GM23338 (cell line): Measurements from ENCODE around the gene TNNI3K. TPM values are rescaled to one million over a fixed set of nuclear protein-coding genes. Genes with fewer than 3 reads are reported as not detected.

Experiments
- ATAC-seq: fragments of 200-7000 bp; cut with Tn5 transposase; 3 replicates; pipeline ENCODE4 v1.9.1; 2020
- DNase-seq: peaks from one replicate; pipeline ENCODE4 v3.0.0-alpha.2; 2015; ENCODE audit warnings: low spot score
- H2AFZ ChIP-seq: fragments of 200-600 bp; sonication (generic); 2 replicates; pipeline ENCODE4 v1.8.0; 2016; ENCODE audit warnings: antibody characterized with exemption, mild to moderate bottlenecking, moderate library complexity
- H3F3A ChIP-seq: fragments of 200-600 bp; sonication (generic); replicated peaks from 2 replicates; pipeline ENCODE4 v1.8.0; 2017; ENCODE audit warnings: antibody characterized with exemption, mixed run types, low read depth
- H3K27ac ChIP-seq: fragments of 200-600 bp; sonication (generic); 2 replicates; pipeline ENCODE4 v1.6.1; 2016; ENCODE audit warnings: low read depth
- H3K27me3 ChIP-seq: fragments of 200-600 bp; sonication (generic); 2 replicates; pipeline ENCODE4 v1.8.0; 2016; ENCODE audit warnings: mild to moderate bottlenecking, mixed run types, moderate library complexity; ENCODE audit not compliant: insufficient read depth
- H3K36me3 ChIP-seq: fragments of 200-600 bp; sonication (generic); 2 replicates; pipeline ENCODE4 v1.8.0; 2016; ENCODE audit warnings: mild to moderate bottlenecking; ENCODE audit not compliant: insufficient read depth
- H3K4me1 ChIP-seq: fragments of 200-600 bp; sonication (generic); 2 replicates; pipeline ENCODE4 v1.8.0; 2016; ENCODE audit warnings: mild to moderate bottlenecking, moderate library complexity; ENCODE audit not compliant: insufficient read depth
- H3K4me2 ChIP-seq: fragments of 200-600 bp; sonication (generic); 2 replicates; pipeline ENCODE4 v1.7.1; 2017; ENCODE audit warnings: mixed run types
- H3K4me3 ChIP-seq: fragments of 200-600 bp; sonication (generic); 2 replicates; pipeline ENCODE4 v1.6.1; 2016; ENCODE audit warnings: mixed run types
- H3K79me2 ChIP-seq: fragments of 200-600 bp; sonication (generic); replicated peaks from 2 replicates; pipeline ENCODE4 v1.8.0; 2017; ENCODE audit warnings: mild to moderate bottlenecking; ENCODE audit not compliant: insufficient read depth
- H3K9me2 ChIP-seq: fragments of 200-600 bp; sonication (generic); 2 replicates; pipeline ENCODE4 v1.8.0; 2017; ENCODE audit not compliant: insufficient read depth
- H4K20me1 ChIP-seq: fragments of 200-600 bp; sonication (generic); replicated peaks from 2 replicates; pipeline ENCODE4 v1.8.0; 2017; ENCODE audit warnings: mild to moderate bottlenecking; ENCODE audit not compliant: insufficient read depth
- H3K27ac Mint-ChIP-seq: 2 replicates; pipeline ENCODE4 v1.8.0; 2020; ENCODE audit warnings: inconsistent platforms, mild to moderate bottlenecking, moderate library complexity, mixed read lengths
- H3K27me3 Mint-ChIP-seq: 3 replicates; pipeline ENCODE4 v1.8.0; 2022; ENCODE audit warnings: low read depth, mild to moderate bottlenecking, moderate library complexity, mixed read lengths, inconsistent platforms; ENCODE audit not compliant: insufficient read depth, poor library complexity
- H3K36me3 Mint-ChIP-seq: 3 replicates; pipeline ENCODE4 v1.8.0; 2021; ENCODE audit warnings: low read depth, mild to moderate bottlenecking, inconsistent platforms, moderate library complexity, mixed read lengths
- H3K4me1 Mint-ChIP-seq: 3 replicates; pipeline ENCODE4 v1.8.0; 2020; ENCODE audit warnings: mild to moderate bottlenecking, inconsistent platforms, mixed read lengths
- H3K4me3 Mint-ChIP-seq: 3 replicates; pipeline ENCODE4 v1.8.0; 2021; ENCODE audit warnings: moderate library complexity, mild to moderate bottlenecking, inconsistent platforms, mixed read lengths
- H3K9me3 Mint-ChIP-seq: 3 replicates; pipeline ENCODE4 v1.8.0; 2020; ENCODE audit warnings: moderate library complexity, mild to moderate bottlenecking, inconsistent platforms, mixed read lengths
- CREB1 ChIP-seq: fragments of 250-450 bp; sonication (Bioruptor Pico); IDR thresholded peaks from 2 replicates; pipeline ENCODE4 v1.5.0; 2020; ENCODE audit warnings: low read depth, mild to moderate bottlenecking, moderate library complexity
- CTCF ChIP-seq, 2 experiments: fragments of 200-600 bp in 1 of 2; sonication (generic) in 1 of 2; conservative IDR thresholded peaks; 2 replicates each; pipeline versions ENCODE4 v1.5.1 to v1.6.1; 2016 to 2017; ENCODE audit warnings: antibody characterized with exemption in 2 of 2, low read depth in 2 of 2, mild to moderate bottlenecking in 2 of 2, moderate library complexity in 1 of 2
- ETS1 ChIP-seq: IDR thresholded peaks from 2 replicates; pipeline ENCODE4 v1.6.1; 2016; ENCODE audit warnings: antibody characterized with exemption
- EZH2 ChIP-seq: fragments of 200-600 bp; sonication (generic); IDR thresholded peaks from one replicate; pipeline ENCODE4 v1.8.0; 2017; ENCODE audit warnings: antibody characterized with exemption, mild to moderate bottlenecking, low read depth; ENCODE audit not compliant: unreplicated experiment
- EZH2phosphoT487 ChIP-seq: fragments of 200-600 bp; sonication (generic); IDR thresholded peaks from one replicate; pipeline ENCODE4 v1.8.1; 2018; ENCODE audit warnings: antibody characterized with exemption; ENCODE audit not compliant: unreplicated experiment
- JUNB ChIP-seq: IDR thresholded peaks from one replicate; pipeline ENCODE4 v1.6.1; 2016; ENCODE audit warnings: antibody characterized with exemption; ENCODE audit not compliant: unreplicated experiment
- NANOG ChIP-seq: IDR thresholded peaks from 2 replicates; pipeline ENCODE4 v1.6.1; 2016; ENCODE audit warnings: antibody characterized with exemption, borderline replicate concordance
- POLR2AphosphoS5 ChIP-seq: IDR thresholded peaks from 2 replicates; pipeline ENCODE4 v1.6.1; 2016; ENCODE audit warnings: antibody characterized with exemption, low read depth
- REST ChIP-seq: IDR thresholded peaks from one replicate; pipeline ENCODE4 v1.6.1; 2018; ENCODE audit warnings: antibody characterized with exemption; ENCODE audit not compliant: unreplicated experiment
- STAT1 ChIP-seq: IDR thresholded peaks from one replicate; pipeline ENCODE4 v1.6.1; 2016; ENCODE audit warnings: antibody characterized with exemption; ENCODE audit not compliant: unreplicated experiment
- ZNF114 ChIP-seq: fragments of 250-450 bp; sonication (Bioruptor Pico); IDR thresholded peaks from 2 replicates; pipeline ENCODE4 v1.5.0; 2020; ENCODE audit warnings: mild to moderate bottlenecking, moderate library complexity
- ZNF331 ChIP-seq: fragments of 250-450 bp; sonication (Bioruptor Pico); IDR thresholded peaks from 2 replicates; pipeline ENCODE4 v1.5.0; 2020; ENCODE audit warnings: low read depth, mild to moderate bottlenecking, moderate library complexity
- ZNF462 ChIP-seq: fragments of 250-450 bp; sonication (Bioruptor Pico); IDR thresholded peaks from 2 replicates; pipeline ENCODE4 v1.5.0; 2020; ENCODE audit warnings: mild to moderate bottlenecking, moderate library complexity
- polyA plus RNA-seq: library from polyadenylated mRNA; unstranded; fragments of >200 nt; fragmentation: Nextera tagmentation; extraction: Ambion mirVana; gene quantifications from 2 replicates; pipeline ENCODE4 v1.2.1, GENCODE V29; 2016
- total RNA-seq: library from RNA; depleted of rRNA; stranded (reverse); fragments of >200 nt; shearing (Covaris generic); gene quantifications from 2 replicates; pipeline ENCODE4 v1.2.3, GENCODE V29; 2014

Gene TNNI3K
- total and polyA plus RNA-seq, 2 experiments from 2014 or later = not detected

DNA sequence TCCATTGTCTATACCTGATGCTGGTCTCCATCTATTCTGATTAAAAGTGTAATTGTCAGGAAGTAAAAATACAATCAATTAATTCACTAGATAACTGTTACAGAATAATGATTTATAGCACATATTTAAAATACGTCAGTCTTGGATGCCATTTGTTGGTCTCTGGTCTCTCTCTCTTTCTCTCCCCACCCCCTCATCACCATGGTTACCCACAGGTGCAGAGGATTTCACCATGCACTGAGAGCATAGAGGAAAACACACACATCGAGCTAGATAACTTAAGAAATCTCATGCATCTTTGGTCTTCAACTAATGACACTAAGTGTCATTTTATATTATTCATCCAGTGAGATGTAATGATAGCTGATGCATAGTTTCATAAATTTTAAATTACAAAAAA lies 243.8 kb downstream of the TNNI3K start:
- TF ChIP-seq REST (no peak), STAT1 (no peak), CTCF (conservative IDR thresholded peaks at IDR 0.05; ENCODE audit: low read depth in 2 of 2) (no peak), POLR2AphosphoS5 (no peak), ETS1 (no peak), JUNB (no peak), ZNF331 (CRISPR knock-in tag) (no peak), ZNF114 (CRISPR knock-in tag) (no peak), EZH2phosphoT487 (no peak), CREB1 (CRISPR knock-in tag) (no peak), EZH2 (no peak), NANOG (no peak), ZNF462 (no peak)
- H3K4me1 Mint-ChIP-seq = peaks cover 24% of the 10 kb centered on the region
- peaks cover 12% of the 10 kb centered on the region for H3K4me1 ChIP-seq
- no peaks in the 10 kb centered on the region for H3K27me3 ChIP-seq
- H3K79me2 ChIP-seq = no peaks in the 10 kb centered on the region
- no peak overlapping the region for H3K4me3 Mint-ChIP-seq
- H4K20me1 ChIP-seq = no peaks in the 10 kb centered on the region
- H3F3A ChIP-seq = no peaks in the 10 kb centered on the region
- H3K36me3 Mint-ChIP-seq = no peaks in the 10 kb centered on the region
- H3K4me3 ChIP-seq = no peak overlapping the region
- H3K27ac ChIP-seq = no peak overlapping the region
- no peak overlapping the region for H2AFZ ChIP-seq
- DNase-seq (no peak), ATAC-seq (no peak)
- peaks cover 6% of the 10 kb centered on the region for H3K27me3 Mint-ChIP-seq
- H3K4me2 ChIP-seq = no peak overlapping the region
- H3K9me3 Mint-ChIP-seq = no peaks in the 10 kb centered on the region
- no peaks in the 10 kb centered on the region for H3K36me3 ChIP-seq
- no peaks in the 10 kb centered on the region for H3K9me2 ChIP-seq
- no peak overlapping the region for H3K27ac Mint-ChIP-seq
